ENCODE measurements around the gene KLK6.

Gene KLK6

GRCh38 chr19:50969413-50969760 lies at the start of gene KLK6:
Gene KLK6, minus strand, starts transcription at chr19:50969591. Its CDS starts 1,487 bp downstream, at chr19:50968104.
- DNase-seq, result no peak

- peak in 1 of 3 donors; percentile 37 for DNase-seq
Measured at GRCh38 chr19:51018745-51019543, 49.6 kb upstream of the KLK6 start.

- peak; percentile 61 to 86 (median 63) for DNase-seq
Measured at GRCh38 chr19:51016798-51017683, 47.6 kb upstream of the KLK6 start.

GRCh38 chr19:51015691-51016267 lies 46.4 kb upstream of the KLK6 start:
- DNase-seq, result no peak

- no peak for DNase-seq
Measured at GRCh38 chr19:51014242-51014641, 44.9 kb upstream of the KLK6 start.

- DNase-seq, result no peak
Measured at GRCh38 chr19:51012661-51013190, 43.3 kb upstream of the KLK6 start.

- DNase-seq, result no peak
Measured at GRCh38 chr19:51010066-51010795, 40.8 kb upstream of the KLK6 start.

GRCh38 chr19:51009061-51009891 lies 39.9 kb upstream of the KLK6 start:
- DNase-seq, result peak in 1 of 3 donors; percentile 25

GRCh38 chr19:51007488-51007887 lies 38.1 kb upstream of the KLK6 start:
- no peak for DNase-seq

- no peak for DNase-seq
Measured at GRCh38 chr19:51006406-51006805, 37.0 kb upstream of the KLK6 start.

GRCh38 chr19:51005248-51005647 lies 35.9 kb upstream of the KLK6 start:
- DNase-seq, result no peak

GRCh38 chr19:51003316-51003715 lies 33.9 kb upstream of the KLK6 start:
- DNase-seq, result no peak

GRCh38 chr19:51002542-51003311 lies 33.3 kb upstream of the KLK6 start:
- DNase-seq, result peak; percentile 34 to 68 (median 59)

GRCh38 chr19:51002089-51002532 lies 32.7 kb upstream of the KLK6 start:
- DNase-seq, result no peak

GRCh38 chr19:51001515-51001914 lies 32.1 kb upstream of the KLK6 start, which contains the start of gene KLK8:
Gene KLK8, minus strand, starts transcription at chr19:51001604. Its CDS starts 437 bp downstream, at chr19:51001167.
- DNase-seq, result no peak

GRCh38 chr19:51000981-51001380 lies 31.6 kb upstream of the KLK6 start:
- no peak for DNase-seq

- DNase-seq, result no peak
Measured at GRCh38 chr19:51000426-51000825, 31.0 kb upstream of the KLK6 start.

- no peak for DNase-seq
Measured at GRCh38 chr19:50998686-50999085, 29.3 kb upstream of the KLK6 start.

- DNase-seq, result no peak
Measured at GRCh38 chr19:50998061-50998460, 28.7 kb upstream of the KLK6 start.

- DNase-seq, result no peak
Measured at GRCh38 chr19:50994129-50994528, 24.7 kb upstream of the KLK6 start.

GRCh38 chr19:50992666-50993035 lies 23.3 kb upstream of the KLK6 start:
- no peak for DNase-seq
